ENCODE measurements around the gene PIP5K1C.

- TF ChIP-seq CTCF (IDR thresholded peaks at IDR 0.05) (no peak), POLR2A (IDR thresholded peaks at IDR 0.05) (no peak)
Observed at GRCh38 chr19:3601021-3601420, 99.2 kb downstream of the PIP5K1C start.

Measured in esophagus squamous epithelium (tissue), 4 donors.